ENCODE measurements around the gene NEB. TPM values are rescaled to one million over a fixed set of nuclear protein-coding genes. Genes with fewer than 3 reads are reported as not detected.

NEB gene
- total RNA-seq, 4 donors from 2014 or later = 0.60 to 7.0 (median 1.4) TPM

DNA sequence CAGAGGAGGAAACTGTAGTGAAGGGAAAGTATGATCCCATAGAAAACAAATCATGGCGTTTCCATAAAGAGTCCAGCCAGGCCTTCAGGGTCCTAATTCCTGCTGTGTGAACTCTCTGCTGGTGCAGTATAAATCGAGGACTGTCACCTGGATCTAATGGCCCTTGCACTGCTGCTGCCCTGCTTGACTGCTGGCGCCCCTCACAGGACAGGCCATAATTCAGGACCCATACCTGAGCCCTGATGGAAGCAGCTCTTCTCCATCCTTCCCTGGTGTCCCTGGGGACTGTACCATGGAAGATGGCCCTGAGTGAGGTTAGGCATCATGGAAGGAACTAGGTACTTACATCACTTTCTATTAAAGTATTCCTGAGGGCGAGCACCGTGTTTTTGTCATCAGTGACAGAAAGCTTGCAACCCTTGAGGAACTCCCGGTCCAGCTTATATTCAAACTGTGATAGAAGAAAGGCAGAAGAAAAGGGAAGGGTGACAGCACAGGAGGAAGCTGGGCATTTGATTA is 207.6 kb downstream of the NEB start:
- in situ Hi-C loops (cut with MboI; ENCODE audit: low pct_ligation_motif_present in 1 of 4, low pct_unique_long_range_greater_than_20kb in 1 of 4, low sequenced_read_pairs in 3 of 4) = no loop called here
- TF ChIP-seq EP300 (IDR thresholded peaks at IDR 0.05; ENCODE audit: low read depth) (no peak), POLR2AphosphoS5 (IDR thresholded peaks at IDR 0.05) (no peak), POLR2A (IDR thresholded peaks at IDR 0.05) (no peak)
- TF ChIP-seq, protein P1, sequence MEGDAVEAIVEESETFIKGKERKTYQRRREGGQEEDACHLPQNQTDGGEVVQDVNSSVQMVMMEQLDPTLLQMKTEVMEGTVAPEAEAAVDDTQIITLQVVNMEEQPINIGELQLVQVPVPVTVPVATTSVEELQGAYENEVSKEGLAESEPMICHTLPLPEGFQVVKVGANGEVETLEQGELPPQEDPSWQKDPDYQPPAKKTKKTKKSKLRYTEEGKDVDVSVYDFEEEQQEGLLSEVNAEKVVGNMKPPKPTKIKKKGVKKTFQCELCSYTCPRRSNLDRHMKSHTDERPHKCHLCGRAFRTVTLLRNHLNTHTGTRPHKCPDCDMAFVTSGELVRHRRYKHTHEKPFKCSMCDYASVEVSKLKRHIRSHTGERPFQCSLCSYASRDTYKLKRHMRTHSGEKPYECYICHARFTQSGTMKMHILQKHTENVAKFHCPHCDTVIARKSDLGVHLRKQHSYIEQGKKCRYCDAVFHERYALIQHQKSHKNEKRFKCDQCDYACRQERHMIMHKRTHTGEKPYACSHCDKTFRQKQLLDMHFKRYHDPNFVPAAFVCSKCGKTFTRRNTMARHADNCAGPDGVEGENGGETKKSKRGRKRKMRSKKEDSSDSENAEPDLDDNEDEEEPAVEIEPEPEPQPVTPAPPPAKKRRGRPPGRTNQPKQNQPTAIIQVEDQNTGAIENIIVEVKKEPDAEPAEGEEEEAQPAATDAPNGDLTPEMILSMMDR (IDR thresholded peaks at IDR 0.05) = no peak

DNA sequence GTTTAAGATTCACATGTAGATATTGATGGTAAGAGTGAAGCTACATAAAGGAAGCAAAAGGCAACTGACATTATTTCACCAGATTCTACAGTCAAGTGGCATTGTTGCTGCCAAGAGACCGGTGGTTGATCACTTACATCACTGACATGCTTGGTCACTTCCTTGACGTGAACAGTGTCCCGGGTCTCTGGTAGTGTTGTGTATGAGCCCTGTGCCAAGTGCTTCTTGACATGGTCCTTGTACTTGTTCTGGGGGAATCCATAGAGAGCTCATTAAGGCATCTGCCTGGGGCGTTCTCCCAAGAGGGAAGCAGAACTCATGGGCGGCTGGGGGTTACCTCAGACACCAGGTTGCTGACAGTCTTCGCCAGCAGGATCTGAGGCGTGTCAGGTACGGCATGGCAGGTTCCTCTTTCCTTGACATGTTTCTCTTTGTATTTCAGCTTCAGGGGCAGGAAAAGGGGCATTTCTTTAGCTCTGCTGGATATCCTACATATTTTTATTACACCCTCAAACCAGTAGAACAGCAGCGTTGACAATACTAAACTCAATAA is 208.4 kb downstream of the NEB start:
- Histone ChIP-seq H3K27ac (no peak overlapping the region), H3K9me3 (no peaks in the 10 kb centered on the region), H3K27me3 (no peaks in the 10 kb centered on the region), H3K4me1 (no peaks in the 10 kb centered on the region), H3K36me3 (no peaks in the 10 kb centered on the region), H3K4me3 (no peak overlapping the region)
- in situ Hi-C loops (cut with MboI; ENCODE audit: low pct_ligation_motif_present in 1 of 4, low pct_unique_long_range_greater_than_20kb in 1 of 4, low sequenced_read_pairs in 3 of 4) = no loop called here
- intact Hi-C loops (cut with DNase I; ENCODE audit: low total_unique reads) = no loop called here
- no peak for TF ChIP-seq POLR2A (IDR thresholded peaks at IDR 0.05)
- WGBS, 2 donors (ENCODE audit: low coverage in 1 of 2) = 76 to 88% methylated on average over 6 to 9 of the region's 9 CpGs
- DNase-seq = no peak

More for the DNA sequence above, 207.6 kb downstream of the NEB start:
- Histone ChIP-seq H3K4me3 (no peak overlapping the region), H3K27ac (no peak overlapping the region), H3K9me3 (no peaks in the 10 kb centered on the region), H3K36me3 (no peaks in the 10 kb centered on the region), H3K27me3 (no peaks in the 10 kb centered on the region), H3K4me1 (no peaks in the 10 kb centered on the region)
- no peak for DNase-seq
- intact Hi-C loops (cut with DNase I; ENCODE audit: low total_unique reads) = no loop called here
- 91 to 94% methylated on average over 2 to 6 of the region's 6 CpGs for WGBS, 2 donors (ENCODE audit: low coverage in 1 of 2)

DNA sequence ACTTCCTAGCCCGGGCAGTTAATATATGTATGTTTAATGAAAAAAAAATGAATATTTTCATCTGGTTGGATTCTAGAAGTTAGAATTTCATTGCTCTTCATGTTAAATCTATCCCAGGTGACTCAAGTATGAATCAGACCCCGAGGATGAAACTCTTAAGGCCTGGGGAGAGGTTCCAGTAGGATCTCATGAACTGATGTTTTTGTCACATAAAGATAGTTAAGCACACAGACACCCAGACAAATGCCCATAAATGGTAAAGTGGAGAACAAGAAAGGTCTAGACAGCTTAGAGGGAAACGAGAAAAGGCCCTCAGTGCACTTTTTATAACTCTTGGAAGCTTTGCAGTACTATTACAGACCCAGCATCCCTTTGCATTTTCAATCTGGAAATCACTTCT is 210.4 kb downstream of the NEB start:
- Histone ChIP-seq H3K9me3 (no peaks in the 10 kb centered on the region), H3K4me3 (no peak overlapping the region), H3K4me1 (no peaks in the 10 kb centered on the region), H3K36me3 (no peaks in the 10 kb centered on the region), H3K27me3 (no peaks in the 10 kb centered on the region), H3K27ac (no peak overlapping the region)
- no peak for DNase-seq
- in situ Hi-C loops (cut with MboI; ENCODE audit: low pct_ligation_motif_present in 1 of 4, low pct_unique_long_range_greater_than_20kb in 1 of 4, low sequenced_read_pairs in 3 of 4) (no loop called here), intact Hi-C loops (cut with DNase I; ENCODE audit: low total_unique reads) (no loop called here)
- 79% methylated on average over 3 of the region's 3 CpGs for WGBS, 2 donors (ENCODE audit: low coverage in 1 of 2)
- TF ChIP-seq EP300 (IDR thresholded peaks at IDR 0.05; ENCODE audit: low read depth) (no peak), POLR2A (IDR thresholded peaks at IDR 0.05) (no peak), POLR2AphosphoS5 (IDR thresholded peaks at IDR 0.05) (no peak)
- TF ChIP-seq, protein P1 (IDR thresholded peaks at IDR 0.05) = no peak

DNA sequence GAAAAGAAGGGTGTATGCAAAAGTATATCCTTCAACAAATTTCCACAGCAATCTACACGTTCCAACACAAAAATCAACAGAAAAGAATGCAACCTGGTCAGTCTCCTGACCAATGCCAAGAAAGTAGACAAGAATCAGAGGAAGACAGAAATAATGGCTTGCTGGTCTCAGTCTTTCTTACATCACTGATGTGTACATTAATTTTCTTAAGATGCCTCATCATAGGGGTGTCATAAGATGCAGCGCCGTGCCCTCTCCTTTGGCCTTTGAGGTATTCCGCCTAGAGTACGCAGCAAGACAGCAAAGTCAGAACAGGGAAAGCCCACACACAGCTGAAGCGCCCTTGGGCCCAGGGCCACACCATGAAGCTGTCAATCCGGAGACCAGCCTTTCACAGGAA is 211.7 kb downstream of the NEB start:
- Histone ChIP-seq H3K4me1 (no peaks in the 10 kb centered on the region), H3K27me3 (no peaks in the 10 kb centered on the region), H3K36me3 (no peaks in the 10 kb centered on the region), H3K4me3 (no peak overlapping the region), H3K27ac (no peak overlapping the region), H3K9me3 (no peaks in the 10 kb centered on the region)
- intact Hi-C loops (cut with DNase I; ENCODE audit: low total_unique reads) = no loop called here
- in situ Hi-C loops (cut with MboI; ENCODE audit: low pct_ligation_motif_present in 1 of 4, low pct_unique_long_range_greater_than_20kb in 1 of 4, low sequenced_read_pairs in 3 of 4) = no loop called here
- 88 to 93% methylated on average over 1 to 7 of the region's 7 CpGs for WGBS, 2 donors (ENCODE audit: low coverage in 1 of 2)
- no peak for TF ChIP-seq POLR2AphosphoS5 (IDR thresholded peaks at IDR 0.05)
- no peak for DNase-seq

DNA sequence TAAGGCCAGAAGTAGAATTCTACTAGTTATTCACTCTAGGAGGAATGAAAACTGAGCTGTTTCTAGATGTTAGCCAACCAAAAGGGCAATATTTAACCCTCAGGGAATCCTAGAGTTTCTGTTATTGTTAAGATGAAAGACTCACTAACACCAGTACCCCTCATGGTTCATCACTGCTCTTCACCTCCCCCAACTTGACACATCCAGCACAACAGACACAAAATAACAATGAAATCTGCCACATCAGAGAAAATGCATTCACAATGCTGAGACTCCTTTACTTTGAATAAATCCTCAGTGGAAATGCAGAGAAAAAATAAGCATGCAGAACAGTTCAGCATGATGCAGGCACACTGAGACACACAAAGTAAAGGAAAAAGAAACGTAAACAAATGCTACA is 213.3 kb downstream of the NEB start:
- 20 to 60% methylated on average over 1 of the region's 1 CpG for WGBS, 2 donors (ENCODE audit: low coverage in 1 of 2)
- no peaks in the 10 kb centered on the region for H3K9me3 ChIP-seq
- no peaks in the 10 kb centered on the region for H3K27me3 ChIP-seq
- no peaks in the 10 kb centered on the region for H3K36me3 ChIP-seq
- in situ Hi-C loops (cut with MboI; ENCODE audit: low pct_ligation_motif_present in 1 of 4, low pct_unique_long_range_greater_than_20kb in 1 of 4, low sequenced_read_pairs in 3 of 4) = no loop called here
- DNase-seq = no peak
- H3K4me3 ChIP-seq = no peak overlapping the region
- no peaks in the 10 kb centered on the region for H3K4me1 ChIP-seq
- H3K27ac ChIP-seq = no peak overlapping the region
- TF ChIP-seq POLR2AphosphoS5 (IDR thresholded peaks at IDR 0.05) (no peak), EP300 (IDR thresholded peaks at IDR 0.05; ENCODE audit: low read depth) (no peak), POLR2A (IDR thresholded peaks at IDR 0.05) (no peak)
- TF ChIP-seq, protein P1 (IDR thresholded peaks at IDR 0.05) = no peak
- intact Hi-C loops (cut with DNase I; ENCODE audit: low total_unique reads) = loop anchor here (2.0 kb wide), 1 partner anchor 30 kb away; no protein-coding TSS in a partner anchor

Data from transverse colon (tissue), 4 donors.